PFSK-1 (cell line): ENCODE results near the gene AGO3.

ENCODE experiments used
- POLR2AphosphoS5 ChIP-seq: IDR thresholded peaks from 2 replicates; pipeline ENCODE4 v1.6.1; 2012; ENCODE audit warnings: low read depth, mild to moderate bottlenecking, control low read depth, low read length, moderate library complexity
- SIN3A ChIP-seq: IDR thresholded peaks from 2 replicates; pipeline ENCODE4 v1.6.1; 2012; ENCODE audit warnings: mild to moderate bottlenecking, low read length, moderate library complexity, borderline replicate concordance; ENCODE audit not compliant: insufficient read depth

GRCh38 chr1:35958558-35958957 is 27.7 kb downstream of the AGO3 start:
- TF ChIP-seq SIN3A (no peak), POLR2AphosphoS5 (no peak)
